ENCODE measurements around the gene DENND1B.
"Not testable (repeated sequence)": the region's sequence is repeated elsewhere in the genome, so short reads cannot be mapped to it uniquely, and the experiment has no call there.

The DENND1B gene

DNA sequence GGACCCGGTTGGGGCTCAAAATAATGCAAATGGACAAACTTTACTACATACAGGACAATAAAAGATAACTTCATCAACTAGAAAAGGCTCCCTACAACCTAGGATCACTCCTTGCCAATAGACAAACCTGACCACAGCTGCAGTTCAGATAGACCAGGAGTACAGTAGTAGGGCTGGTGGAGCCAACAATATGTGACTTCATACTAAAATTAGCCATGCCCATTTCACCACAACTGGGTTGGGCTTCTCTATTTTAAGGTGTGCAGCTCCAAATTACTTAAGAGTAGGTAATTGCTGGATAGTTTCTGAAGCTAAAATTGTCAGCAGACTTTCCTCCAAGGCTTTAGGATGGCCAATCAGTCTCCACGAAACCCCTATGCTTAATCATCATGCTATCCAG lies 3.9 kb downstream of the DENND1B start:
- DNase-seq (ENCODE audit: low read depth, low spot score), result no peak
- Histone ChIP-seq H3K4me1 (ENCODE audit: control insufficient read depth, insufficient read depth, low read length) (no peaks in the 10 kb centered on the region), H3K27ac (ENCODE audit: low read length) (no peak overlapping the region), H3K27me3 (ENCODE audit: control insufficient read depth, insufficient read depth, low read length) (no peaks in the 10 kb centered on the region), H3K36me3 (ENCODE audit: control insufficient read depth, insufficient read depth, low read length) (no peaks in the 10 kb centered on the region), H3K9me3 (ENCODE audit: control insufficient read depth, insufficient read depth, low read length) (no peaks in the 10 kb centered on the region), H3K4me3 (ENCODE audit: low read length) (no peak overlapping the region)
- no CpG with 5 or more reads among the region's 2 CpGs for WGBS (ENCODE audit: insufficient coverage, insufficient read length)

DNA sequence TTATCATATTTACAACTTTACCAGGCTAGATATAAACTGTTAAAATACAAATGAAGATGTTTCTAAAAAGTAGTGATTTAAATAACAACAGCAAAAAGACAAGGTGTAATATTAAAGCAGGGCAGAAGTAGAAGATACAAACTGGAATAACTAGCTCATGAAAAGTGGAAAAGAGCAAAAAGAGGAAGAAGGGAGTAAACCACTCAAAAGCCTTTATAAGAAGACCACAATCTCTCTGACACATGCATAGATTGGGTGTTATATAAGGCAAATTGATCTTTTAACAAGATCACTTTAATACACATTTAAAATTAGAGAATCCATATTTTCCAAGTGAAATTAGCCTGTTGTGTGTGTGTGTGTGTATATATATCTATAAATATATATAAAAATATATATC lies 5.0 kb downstream of the DENND1B start:
- no peak overlapping the region for H3K27ac ChIP-seq (ENCODE audit: low read length)
- DNase-seq (ENCODE audit: low read depth, low spot score), result no peak
- no peaks in the 10 kb centered on the region for H3K9me3 ChIP-seq (ENCODE audit: control insufficient read depth, insufficient read depth, low read length)
- no peaks in the 10 kb centered on the region for H3K36me3 ChIP-seq (ENCODE audit: control insufficient read depth, insufficient read depth, low read length)
- no peak overlapping the region for H3K4me3 ChIP-seq (ENCODE audit: low read length)
- no peaks in the 10 kb centered on the region for H3K4me1 ChIP-seq (ENCODE audit: control insufficient read depth, insufficient read depth, low read length)
- H3K27me3 ChIP-seq (ENCODE audit: control insufficient read depth, insufficient read depth, low read length), result no peaks in the 10 kb centered on the region

DNA sequence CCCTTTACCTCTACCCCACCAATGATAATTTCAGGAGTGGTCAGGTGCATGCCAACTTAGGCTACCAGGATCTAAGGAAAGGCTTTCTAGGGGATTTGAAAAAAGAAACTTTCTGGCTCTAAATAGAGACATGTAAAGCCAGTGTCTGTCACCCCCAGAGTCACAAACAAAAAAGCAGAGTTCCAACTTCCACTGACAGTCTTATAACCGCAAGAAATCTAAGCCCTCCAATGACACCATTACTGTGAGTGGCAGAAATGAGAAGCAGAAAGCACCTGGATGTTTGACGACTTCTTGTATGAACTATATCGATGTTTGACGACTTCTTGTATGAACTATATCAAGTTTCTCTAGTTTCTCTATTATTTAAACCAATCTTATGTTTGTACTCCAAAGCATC lies 6.0 kb downstream of the DENND1B start:
- H3K9me3 ChIP-seq (ENCODE audit: control insufficient read depth, insufficient read depth, low read length), result no peaks in the 10 kb centered on the region
- no peak for DNase-seq (ENCODE audit: low read depth, low spot score)
- no peak overlapping the region for H3K4me3 ChIP-seq (ENCODE audit: low read length)
- no CpG with 5 or more reads among the region's 4 CpGs for WGBS (ENCODE audit: insufficient coverage, insufficient read length)
- no peaks in the 10 kb centered on the region for H3K4me1 ChIP-seq (ENCODE audit: control insufficient read depth, insufficient read depth, low read length)
- H3K27me3 ChIP-seq (ENCODE audit: control insufficient read depth, insufficient read depth, low read length), result no peaks in the 10 kb centered on the region
- no peak overlapping the region for H3K27ac ChIP-seq (ENCODE audit: low read length)
- no peaks in the 10 kb centered on the region for H3K36me3 ChIP-seq (ENCODE audit: control insufficient read depth, insufficient read depth, low read length)

- WGBS (ENCODE audit: insufficient coverage, insufficient read length), result no CpG with 5 or more reads among the region's 4 CpGs
- H3K27me3 ChIP-seq (ENCODE audit: control insufficient read depth, insufficient read depth, low read length), result no peaks in the 10 kb centered on the region
- no peaks in the 10 kb centered on the region for H3K36me3 ChIP-seq (ENCODE audit: control insufficient read depth, insufficient read depth, low read length)
- no peak overlapping the region for H3K27ac ChIP-seq (ENCODE audit: low read length)
- no peak overlapping the region for H3K4me3 ChIP-seq (ENCODE audit: low read length)
- no peak for DNase-seq (ENCODE audit: low read depth, low spot score)
- H3K9me3 ChIP-seq (ENCODE audit: control insufficient read depth, insufficient read depth, low read length), result no peaks in the 10 kb centered on the region
- no peaks in the 10 kb centered on the region for H3K4me1 ChIP-seq (ENCODE audit: control insufficient read depth, insufficient read depth, low read length)
Measured at GRCh38 chr1:197768014-197768805, 7.1 kb downstream of the DENND1B start.

DNA sequence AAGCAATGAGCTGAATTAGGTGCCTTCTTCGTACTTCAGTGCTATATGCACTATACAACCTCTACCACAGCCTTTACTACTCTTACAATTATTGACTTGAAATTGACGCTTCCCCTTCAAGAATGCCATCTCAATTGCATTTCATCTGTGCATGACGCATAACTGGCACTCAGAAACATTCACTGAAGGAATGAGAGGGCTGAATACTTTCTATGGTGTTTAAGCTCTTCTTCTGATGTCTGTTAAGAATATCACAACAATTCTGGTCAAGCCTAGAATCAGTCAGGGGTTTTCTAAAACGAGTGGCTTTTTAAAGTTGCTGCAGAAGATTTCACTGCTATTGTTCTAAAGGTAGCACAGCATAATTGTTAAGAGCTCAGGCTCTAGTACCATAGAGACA lies 11.5 kb downstream of the DENND1B start:
- H3K27ac ChIP-seq (ENCODE audit: low read length), result no peak overlapping the region
- no CpG with 5 or more reads among the region's 4 CpGs for WGBS (ENCODE audit: insufficient coverage, insufficient read length)
- no peak for DNase-seq (ENCODE audit: low read depth, low spot score)
- no peak overlapping the region for H3K4me3 ChIP-seq (ENCODE audit: low read length)
- H3K9me3 ChIP-seq (ENCODE audit: control insufficient read depth, insufficient read depth, low read length), result no peaks in the 10 kb centered on the region
- H3K4me1 ChIP-seq (ENCODE audit: control insufficient read depth, insufficient read depth, low read length), result no peaks in the 10 kb centered on the region
- no peaks in the 10 kb centered on the region for H3K27me3 ChIP-seq (ENCODE audit: control insufficient read depth, insufficient read depth, low read length)
- no peaks in the 10 kb centered on the region for H3K36me3 ChIP-seq (ENCODE audit: control insufficient read depth, insufficient read depth, low read length)

- Histone ChIP-seq H3K4me1 (ENCODE audit: control insufficient read depth, insufficient read depth, low read length) (no peaks in the 10 kb centered on the region), H3K27me3 (ENCODE audit: control insufficient read depth, insufficient read depth, low read length) (no peaks in the 10 kb centered on the region), H3K9me3 (ENCODE audit: control insufficient read depth, insufficient read depth, low read length) (no peaks in the 10 kb centered on the region), H3K4me3 (ENCODE audit: low read length) (no peak overlapping the region), H3K36me3 (ENCODE audit: control insufficient read depth, insufficient read depth, low read length) (no peaks in the 10 kb centered on the region), H3K27ac (ENCODE audit: low read length) (no peak overlapping the region)
- no peak for DNase-seq (ENCODE audit: low read depth, low spot score)
Measured at GRCh38 chr1:197763307-197763706, 12.0 kb downstream of the DENND1B start.

- H3K9me3 ChIP-seq (ENCODE audit: control insufficient read depth, insufficient read depth, low read length), result no peaks in the 10 kb centered on the region
- WGBS (ENCODE audit: insufficient coverage, insufficient read length), result no CpG with 5 or more reads among the region's 2 CpGs
- H3K4me1 ChIP-seq (ENCODE audit: control insufficient read depth, insufficient read depth, low read length), result no peaks in the 10 kb centered on the region
- no peak overlapping the region for H3K4me3 ChIP-seq (ENCODE audit: low read length)
- H3K36me3 ChIP-seq (ENCODE audit: control insufficient read depth, insufficient read depth, low read length), result no peaks in the 10 kb centered on the region
- no peaks in the 10 kb centered on the region for H3K27me3 ChIP-seq (ENCODE audit: control insufficient read depth, insufficient read depth, low read length)
- no peak overlapping the region for H3K27ac ChIP-seq (ENCODE audit: low read length)
- no peak for DNase-seq (ENCODE audit: low read depth, low spot score)
Measured at GRCh38 chr1:197761654-197762053, 13.6 kb downstream of the DENND1B start.

DNA sequence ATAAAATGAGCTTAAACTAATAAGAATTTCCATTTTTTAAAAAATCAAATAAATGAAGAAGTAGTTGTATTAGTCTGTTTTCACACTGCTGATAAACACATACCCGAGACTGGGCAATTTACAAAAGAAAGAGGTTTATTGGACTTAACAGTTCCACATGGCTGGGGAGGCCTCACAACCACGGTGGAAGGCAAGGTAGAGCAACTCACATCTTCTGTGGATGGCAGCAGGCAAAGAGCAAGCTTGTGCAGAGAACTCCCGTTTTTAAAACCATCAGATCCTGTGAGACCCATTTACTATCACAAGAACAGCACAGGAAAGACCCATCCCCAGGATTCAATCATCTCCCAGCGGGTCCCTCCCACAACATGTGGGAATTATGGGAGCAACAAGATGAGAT lies 19.7 kb downstream of the DENND1B start:
- WGBS (ENCODE audit: insufficient coverage, insufficient read length), result no CpG with 5 or more reads among the region's 4 CpGs
- H3K4me3 ChIP-seq (ENCODE audit: low read length); H3K4me1 ChIP-seq (ENCODE audit: control insufficient read depth, insufficient read depth, low read length); H3K9me3 ChIP-seq (ENCODE audit: control insufficient read depth, insufficient read depth, low read length); H3K27me3 ChIP-seq (ENCODE audit: control insufficient read depth, insufficient read depth, low read length); H3K27ac ChIP-seq (ENCODE audit: low read length); DNase-seq (ENCODE audit: low read depth, low spot score); H3K36me3 ChIP-seq (ENCODE audit: control insufficient read depth, insufficient read depth, low read length): not testable (repeated sequence)

- H3K27ac ChIP-seq (ENCODE audit: low read length); H3K36me3 ChIP-seq (ENCODE audit: control insufficient read depth, insufficient read depth, low read length); H3K27me3 ChIP-seq (ENCODE audit: control insufficient read depth, insufficient read depth, low read length); H3K4me3 ChIP-seq (ENCODE audit: low read length); DNase-seq (ENCODE audit: low read depth, low spot score); H3K9me3 ChIP-seq (ENCODE audit: control insufficient read depth, insufficient read depth, low read length); H3K4me1 ChIP-seq (ENCODE audit: control insufficient read depth, insufficient read depth, low read length): not testable (repeated sequence)
- WGBS (ENCODE audit: insufficient coverage, insufficient read length), result no CpG with 5 or more reads among the region's 6 CpGs
Measured at GRCh38 chr1:197752652-197753164, 22.6 kb downstream of the DENND1B start.

- H3K9me3 ChIP-seq (ENCODE audit: control insufficient read depth, insufficient read depth, low read length), result no peaks in the 10 kb centered on the region
- H3K36me3 ChIP-seq (ENCODE audit: control insufficient read depth, insufficient read depth, low read length), result no peaks in the 10 kb centered on the region
- no peak overlapping the region for H3K4me3 ChIP-seq (ENCODE audit: low read length)
- no peak overlapping the region for H3K27ac ChIP-seq (ENCODE audit: low read length)
- H3K4me1 ChIP-seq (ENCODE audit: control insufficient read depth, insufficient read depth, low read length), result no peaks in the 10 kb centered on the region
- H3K27me3 ChIP-seq (ENCODE audit: control insufficient read depth, insufficient read depth, low read length), result no peaks in the 10 kb centered on the region
- DNase-seq (ENCODE audit: low read depth, low spot score), result no peak
Measured at GRCh38 chr1:197750366-197750765, 24.9 kb downstream of the DENND1B start.

- no CpG with 5 or more reads among the region's 4 CpGs for WGBS (ENCODE audit: insufficient coverage, insufficient read length)
- Histone ChIP-seq H3K9me3 (ENCODE audit: control insufficient read depth, insufficient read depth, low read length) (no peaks in the 10 kb centered on the region), H3K4me3 (ENCODE audit: low read length) (no peak overlapping the region), H3K36me3 (ENCODE audit: control insufficient read depth, insufficient read depth, low read length) (no peaks in the 10 kb centered on the region), H3K27me3 (ENCODE audit: control insufficient read depth, insufficient read depth, low read length) (no peaks in the 10 kb centered on the region), H3K4me1 (ENCODE audit: control insufficient read depth, insufficient read depth, low read length) (no peaks in the 10 kb centered on the region), H3K27ac (ENCODE audit: low read length) (no peak overlapping the region)
- no peak for DNase-seq (ENCODE audit: low read depth, low spot score)
Measured at GRCh38 chr1:197745911-197746310, 29.4 kb downstream of the DENND1B start.
